Measurements from ENCODE around the gene NFAM1.

Gene NFAM1

DNA sequence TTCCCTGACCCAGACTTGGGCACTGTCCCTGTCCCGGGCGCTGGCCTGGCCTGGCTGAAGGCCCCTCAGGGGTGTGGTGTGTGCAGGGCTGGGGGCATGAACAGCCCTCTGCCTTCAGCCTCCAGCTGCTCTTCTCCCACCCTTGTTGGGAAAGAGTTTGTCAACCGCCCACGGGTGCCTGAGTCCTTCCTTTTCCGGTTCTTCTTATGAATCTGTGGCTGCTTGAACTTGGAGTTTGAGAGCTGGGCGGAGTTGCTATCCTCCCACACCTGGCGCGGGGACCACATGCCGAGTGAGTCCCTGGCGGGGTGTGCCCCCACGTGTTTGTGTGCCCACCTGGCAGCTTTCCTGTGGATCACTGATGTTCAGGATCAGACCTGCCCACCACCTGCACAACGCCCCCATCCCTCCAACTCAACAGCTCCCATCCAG, 13.4 kb downstream of the NFAM1 start:
- intact Hi-C loops (cut with DNase I): no loop called here
- no peak for DNase-seq

- intact Hi-C loops (cut with DNase I): no loop called here
- DNase-seq: peak in 2 of 10 donors; percentile 85 to 90
Observed at GRCh38 chr22:42417645-42418305, 14.4 kb downstream of the NFAM1 start.

DNA sequence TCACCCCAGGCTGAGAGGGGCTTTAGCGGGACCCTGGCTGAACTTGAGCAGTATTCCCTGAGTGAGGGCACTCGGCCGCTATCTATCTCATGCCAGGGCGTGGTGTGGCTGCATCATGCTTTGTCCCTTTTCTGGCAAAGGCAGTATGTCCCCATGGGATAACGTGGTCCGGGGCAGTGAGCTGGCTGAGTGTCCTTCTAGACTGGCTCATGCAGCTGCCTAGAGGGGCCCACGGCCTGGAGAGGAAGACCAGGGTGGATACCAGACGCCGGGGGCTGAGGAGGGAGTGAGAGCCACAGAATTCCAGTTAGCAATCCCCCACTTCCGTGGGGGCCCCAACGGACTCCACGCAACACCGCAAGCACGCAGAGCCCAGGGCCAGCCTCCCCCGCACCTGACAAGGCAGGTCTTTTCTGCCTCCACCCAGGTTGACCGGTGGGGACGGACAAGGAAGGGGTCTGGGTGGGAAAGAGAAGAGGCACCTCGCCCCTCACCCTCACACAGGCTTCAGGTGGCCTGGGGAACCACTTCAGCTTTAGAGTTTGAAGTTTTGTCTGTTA, 15.5 kb downstream of the NFAM1 start:
- DNase-seq: no peak
- intact Hi-C loops (cut with DNase I): no loop called here

- intact Hi-C loops (cut with DNase I): no loop called here
- DNase-seq: no peak
Observed at GRCh38 chr22:42414565-42415303, 17.5 kb downstream of the NFAM1 start.

- no peak for DNase-seq
- intact Hi-C loops (cut with DNase I): no loop called here
Observed at GRCh38 chr22:42414021-42414420, 18.2 kb downstream of the NFAM1 start.

- intact Hi-C loops (cut with DNase I): no loop called here
- DNase-seq: no peak
Observed at GRCh38 chr22:42412744-42413333, 19.4 kb downstream of the NFAM1 start.

DNA sequence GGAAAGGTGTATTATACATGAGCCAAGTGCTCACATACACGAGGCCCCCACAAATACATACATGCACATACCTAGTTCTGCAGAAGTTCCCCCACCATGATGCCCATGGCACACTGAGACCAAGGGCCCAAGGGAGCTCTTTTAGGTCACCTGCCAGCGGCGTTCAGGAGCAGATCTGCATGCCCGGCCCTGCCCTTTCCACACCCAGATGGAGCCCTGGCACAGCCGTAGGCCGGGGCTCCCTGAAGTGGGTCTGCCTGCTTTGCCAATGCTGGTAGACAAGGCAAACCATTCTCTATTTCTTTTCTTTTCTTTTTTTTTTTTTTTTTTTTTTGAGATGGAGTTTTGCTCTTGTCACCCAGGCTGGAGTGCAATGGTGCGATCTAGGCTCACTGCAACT, 21.5 kb downstream of the NFAM1 start:
- intact Hi-C loops (cut with DNase I): no loop called here
- no peak for DNase-seq

GRCh38 chr22:42408810-42409529, 23.2 kb downstream of the NFAM1 start:
- DNase-seq: no peak

DNA sequence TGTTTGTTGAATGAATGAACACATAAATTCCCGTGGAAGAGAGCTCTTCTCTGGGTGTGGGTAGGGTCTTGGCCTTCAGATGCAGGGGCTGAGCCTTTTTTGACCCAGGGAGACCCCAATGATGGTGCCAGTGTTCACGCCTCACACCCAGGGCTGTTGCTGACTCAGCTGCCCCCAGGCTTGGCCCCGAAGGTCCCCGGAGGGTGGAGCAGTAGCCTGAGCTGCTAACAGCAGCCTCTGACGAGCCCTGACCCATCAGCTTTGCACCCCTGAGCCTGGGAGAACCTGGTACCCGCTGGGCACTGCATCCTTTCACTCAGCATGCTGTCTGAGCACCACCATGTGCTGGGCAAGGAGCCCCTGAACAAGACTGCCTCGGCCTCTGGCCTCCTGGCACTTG, 23.9 kb downstream of the NFAM1 start:
- intact Hi-C loops (cut with DNase I): no loop called here
- no peak for DNase-seq

More at GRCh38 chr22:42408810-42409529, 23.2 kb downstream of the NFAM1 start:
- intact Hi-C loops (cut with DNase I): no loop called here

DNA sequence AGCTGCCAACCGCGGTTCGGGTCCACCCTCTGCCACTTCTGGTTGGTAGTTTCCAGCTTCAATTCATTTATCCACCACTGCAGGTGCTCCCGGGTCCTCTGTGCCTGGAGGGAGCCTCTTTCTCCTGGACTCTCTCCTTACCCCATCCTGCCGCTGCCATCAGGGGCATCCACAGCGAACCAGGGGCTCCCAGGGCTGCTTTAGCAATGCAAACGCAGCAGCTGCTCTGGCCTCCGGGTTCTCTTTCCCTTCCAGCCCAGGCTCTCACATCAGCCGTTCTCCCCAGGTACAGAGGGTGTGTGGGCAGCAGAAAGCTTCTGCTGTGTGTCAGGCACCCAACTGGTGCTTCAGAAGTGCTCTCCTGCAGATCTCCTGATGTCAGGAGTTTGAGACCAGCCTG, 27.9 kb downstream of the NFAM1 start:
- no peak for DNase-seq
- intact Hi-C loops (cut with DNase I): no loop called here

DNA sequence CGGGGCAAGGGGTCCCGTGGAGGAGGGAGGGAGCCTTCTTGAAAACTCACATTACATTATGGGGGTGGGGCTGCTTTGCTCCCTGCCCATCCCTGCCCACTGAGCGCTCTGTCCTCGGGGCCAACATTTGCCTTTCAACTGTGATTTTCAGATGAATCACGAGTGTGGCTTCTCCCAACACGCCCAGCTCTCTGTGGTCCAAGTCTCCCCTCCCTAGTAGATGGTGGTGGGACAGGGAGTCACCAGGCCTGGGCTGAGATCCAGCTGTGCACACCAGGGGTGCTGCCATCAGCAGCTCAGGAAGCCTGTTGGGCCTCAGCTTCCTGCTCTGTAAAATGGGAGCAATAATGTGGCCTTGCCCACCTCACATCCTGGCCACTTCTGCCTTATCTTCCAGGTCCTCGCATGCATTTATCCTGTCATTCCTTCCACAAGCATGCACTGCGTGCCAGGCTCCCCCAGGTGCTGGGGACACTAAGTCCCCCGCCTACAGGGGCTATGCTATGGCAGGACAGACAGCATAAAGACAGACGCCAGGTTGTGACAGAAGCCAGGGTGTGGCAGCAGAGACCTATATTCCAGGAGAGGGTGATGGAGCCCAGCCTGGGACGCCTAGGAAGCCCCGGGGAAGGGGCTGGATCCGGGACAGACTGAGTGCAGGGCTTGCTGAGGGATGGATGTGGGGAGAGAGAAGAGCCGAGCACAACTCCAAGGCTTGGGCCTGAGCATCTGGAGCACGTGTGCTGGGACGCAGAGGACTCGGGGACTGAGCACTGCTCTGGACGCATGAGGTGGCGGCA, 30.5 kb downstream of the NFAM1 start:
- intact Hi-C loops (cut with DNase I): no loop called here
- DNase-seq: no peak

DNA sequence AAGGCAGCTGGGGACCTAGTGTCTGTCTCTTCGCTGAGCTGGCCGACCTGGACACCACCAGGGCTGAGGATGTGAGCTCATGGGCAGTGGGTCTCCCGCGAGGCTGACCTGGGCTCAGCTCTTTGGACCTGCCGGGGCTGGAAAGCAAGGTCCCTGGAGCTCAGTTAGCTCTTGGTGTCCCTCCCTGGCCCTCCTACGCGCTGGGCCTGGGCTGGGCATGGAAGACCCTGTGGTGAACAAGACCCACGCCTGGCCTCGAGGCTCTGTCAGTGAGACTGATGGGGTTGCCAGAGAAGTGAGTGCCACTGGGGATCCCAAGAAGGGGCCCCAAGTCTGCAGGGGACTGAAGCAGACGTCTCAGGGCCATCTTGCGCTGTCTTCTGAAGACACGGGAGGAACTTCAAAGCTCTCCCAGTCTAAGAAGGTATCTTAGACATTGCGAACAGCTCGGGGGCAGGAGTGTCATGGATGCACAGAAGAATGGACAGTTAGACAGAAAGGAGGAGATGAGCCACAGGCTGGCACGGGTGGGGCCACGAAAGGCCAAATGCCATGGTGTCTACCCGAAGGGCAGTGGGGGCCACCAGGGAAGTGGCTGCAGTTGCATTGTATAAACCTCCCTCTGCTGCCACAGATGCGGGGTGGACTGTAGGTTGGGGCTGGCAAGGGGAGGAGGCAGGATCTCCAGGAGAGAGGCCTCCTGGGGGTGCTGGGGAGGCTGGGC, 31.2 kb downstream of the NFAM1 start:
- intact Hi-C loops (cut with DNase I): no loop called here
- no peak for DNase-seq

DNA sequence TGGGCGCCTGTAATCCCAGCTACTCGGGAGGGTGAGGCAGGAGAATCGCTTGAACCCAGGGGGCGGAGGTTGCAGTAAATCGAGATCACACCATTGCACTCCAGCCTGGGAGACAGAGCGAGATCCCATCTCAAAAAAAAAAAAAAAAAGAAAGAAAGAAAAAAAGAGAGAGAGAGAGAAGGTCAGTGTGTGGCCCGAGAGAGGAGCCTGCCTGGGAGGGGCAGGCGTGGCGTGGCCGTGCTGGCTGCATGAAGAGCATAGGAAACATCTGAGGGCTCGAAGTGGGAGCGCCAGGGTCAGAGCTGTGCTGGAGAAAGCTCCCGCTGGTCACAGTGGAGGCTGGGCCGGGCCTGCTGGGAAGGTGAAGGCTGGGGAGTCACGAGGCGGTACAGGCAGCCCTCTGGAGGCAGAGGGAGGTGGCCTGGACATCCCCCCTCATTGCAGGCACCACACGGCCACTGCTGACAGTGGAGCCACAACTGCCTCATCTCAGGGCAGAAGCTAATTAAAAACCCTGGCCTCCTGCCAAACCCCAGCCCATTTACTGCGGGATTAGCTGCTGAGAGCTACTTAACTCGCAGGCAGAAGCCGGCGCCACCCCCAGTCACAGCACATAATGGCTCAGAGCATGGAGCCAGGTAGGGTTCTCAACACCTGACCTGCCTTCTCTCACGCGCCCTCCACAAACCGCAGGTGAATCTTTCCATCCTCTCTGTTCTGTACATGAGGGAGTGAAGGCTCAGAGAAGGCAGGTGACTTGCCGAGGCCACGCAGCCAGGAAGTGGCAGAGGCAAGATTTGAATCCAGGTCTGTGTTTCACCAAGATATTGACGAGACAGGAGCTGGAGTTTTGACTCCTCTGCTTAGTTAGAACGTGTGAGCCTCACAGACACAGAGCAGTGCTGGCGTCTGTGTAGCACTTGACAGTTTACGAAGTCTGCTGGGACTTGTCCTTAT, 32.6 kb downstream of the NFAM1 start:
- DNase-seq: peak in 2 of 10 donors; percentile 29 to 49
- intact Hi-C loops (cut with DNase I): no loop called here

DNA sequence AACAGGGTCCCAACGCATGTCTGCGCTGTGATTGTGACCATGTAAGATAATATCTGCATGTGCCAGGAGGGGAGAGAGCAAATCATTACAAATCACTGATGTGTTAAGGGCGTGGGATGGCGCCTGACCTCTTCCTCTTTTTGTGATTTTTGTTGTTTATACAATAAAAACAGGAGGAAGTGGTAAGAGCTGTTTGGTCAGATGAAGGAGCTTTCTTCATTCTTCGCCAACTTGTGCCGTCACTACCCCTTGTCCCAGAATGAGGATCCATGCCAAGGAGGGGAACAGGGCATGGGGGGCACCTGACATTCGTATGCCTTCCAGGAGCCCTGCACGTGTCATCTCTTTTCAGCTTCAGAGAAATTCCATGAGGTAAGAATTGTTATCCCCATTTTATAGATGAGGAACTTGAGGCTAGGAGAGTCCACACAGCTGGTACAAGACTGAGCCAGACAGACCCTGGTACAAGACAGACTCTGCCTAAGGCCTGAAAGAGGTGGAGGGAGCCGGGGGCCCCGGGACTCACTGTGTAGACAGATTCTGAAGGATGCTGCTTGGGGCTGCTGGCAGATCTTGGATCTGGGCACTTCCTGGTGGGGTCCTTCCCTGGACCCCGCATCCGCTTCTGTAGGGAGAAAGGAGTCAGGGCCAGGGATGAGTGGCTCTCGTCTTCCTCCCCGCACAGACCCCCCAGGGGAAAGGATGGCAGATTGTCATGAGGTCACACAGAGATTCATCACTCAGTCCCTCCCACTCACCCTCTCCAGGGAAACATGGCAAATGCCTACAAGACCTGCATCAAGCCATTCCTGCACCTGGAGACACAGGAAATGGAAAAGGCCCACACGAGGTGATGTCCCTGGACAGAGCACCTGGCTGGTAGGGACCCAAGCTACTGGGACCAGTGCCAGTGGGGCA, 34.6 kb downstream of the NFAM1 start:
- DNase-seq: no peak

DNA sequence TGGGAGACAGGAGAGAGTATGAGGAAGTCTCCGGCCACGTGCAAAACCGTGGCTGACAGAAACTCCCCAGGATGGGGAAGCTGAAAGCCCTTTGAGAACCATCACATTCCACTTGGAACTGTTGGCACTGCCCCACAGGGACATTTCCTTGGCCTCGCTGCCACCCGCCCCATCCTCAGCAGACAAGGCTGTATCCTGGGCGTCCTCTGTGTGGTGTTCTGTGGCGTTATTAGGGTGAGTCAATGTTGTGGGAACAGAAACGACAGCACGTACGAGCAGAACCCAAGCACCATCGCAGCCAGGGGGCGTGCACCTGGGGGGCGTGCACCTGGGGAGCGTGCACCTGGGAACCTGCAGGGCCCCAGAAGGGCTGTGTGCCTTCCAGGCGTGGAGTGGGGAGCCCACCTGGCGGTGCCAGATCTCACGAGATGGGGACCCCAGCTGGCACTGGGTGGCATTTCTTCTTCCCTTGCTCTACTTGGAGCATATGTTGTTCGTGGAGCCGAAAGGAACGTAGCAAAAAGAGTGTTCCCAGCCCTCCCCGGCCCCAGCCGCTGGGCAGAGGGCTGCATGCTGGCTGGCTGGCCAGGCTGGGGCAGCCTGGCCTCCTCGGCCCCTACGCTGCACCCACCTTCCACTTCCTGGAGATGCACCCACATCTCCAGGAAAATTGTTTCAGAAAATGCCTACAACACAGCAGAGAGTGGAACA, 35.4 kb downstream of the NFAM1 start:
- peak in 1 of 10 donors; percentile 20 for DNase-seq
- intact Hi-C loops (cut with DNase I): no loop called here

More for the DNA sequence above, 34.6 kb downstream of the NFAM1 start:
- intact Hi-C loops (cut with DNase I): no loop called here

DNA sequence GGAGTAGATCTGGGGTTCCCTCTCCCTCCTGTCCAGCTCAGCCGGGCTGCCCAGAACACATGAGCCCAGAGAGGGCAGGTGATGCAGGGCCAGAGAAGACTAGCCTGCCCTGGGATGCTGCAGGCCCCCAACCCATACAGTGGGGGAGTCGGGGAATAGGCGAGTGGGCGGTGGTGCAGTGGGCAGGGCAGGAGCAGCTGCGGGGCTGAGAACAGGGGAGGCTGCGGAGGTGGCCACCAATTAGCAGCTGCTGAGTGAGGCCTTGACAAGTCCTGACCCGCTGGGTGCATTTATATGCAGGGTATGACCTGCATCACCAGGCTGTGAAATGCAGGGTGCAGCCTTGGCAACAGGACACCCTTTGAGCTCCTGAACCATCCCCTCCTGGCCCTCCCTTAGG, 43.1 kb downstream of the NFAM1 start:
- no peak for DNase-seq
- intact Hi-C loops (cut with DNase I): no loop called here
